ENCODE results near the gene UBC.

GRCh38 chr12:124919521-124920352 lies 5.3 kb upstream of the UBC start:
- TF ChIP-seq POLR2AphosphoS5 (IDR thresholded peaks at IDR 0.05; ENCODE audit: borderline replicate concordance, low read depth, low read length) (no peak), EZH2 (IDR thresholded peaks at IDR 0.05) (no peak), FOXP2 (optimal IDR thresholded peaks at IDR 0.05; ENCODE audit: control extremely low read depth, extremely low read length, insufficient read depth) (no peak)
